OCI-LY3 (cell line): ENCODE results near the gene PRRC2C.

ENCODE experiments used
- H2AFZ ChIP-seq: fragments of 200-600, 300-600 bp; shearing (Covaris generic); 2 replicates; pipeline ENCODE4 v1.6.0; 2014; ENCODE audit warnings: antibody characterized with exemption, low read depth, low read length
- H3K27ac ChIP-seq: fragments of 200-600, 300-600 bp; sonication (generic); 2 replicates; pipeline ENCODE4 v1.5.1; 2014; ENCODE audit warnings: mild to moderate bottlenecking, low read length, moderate library complexity, mixed read lengths
- H3K27me3 ChIP-seq: fragments of 200-600, 300-600 bp; sonication (generic); 2 replicates; pipeline ENCODE4 v1.6.1; 2014; ENCODE audit warnings: low read depth, low read length, mixed read lengths
- H3K36me3 ChIP-seq: fragments of 200-600, 300-600 bp; sonication (generic); replicated peaks from 2 replicates; pipeline ENCODE3; 2014; ENCODE audit warnings: low read depth, low read length, mixed read lengths
- H3K4me1 ChIP-seq: fragments of 300-600, 200-600 bp; sonication (generic); 2 replicates; pipeline ENCODE4 v1.6.1; 2014; ENCODE audit warnings: low read length, mixed read lengths
- H3K4me2 ChIP-seq: fragments of 200-600, 300-600 bp; sonication (generic); 2 replicates; pipeline ENCODE4 v1.6.1; 2014; ENCODE audit warnings: low read length, mixed read lengths
- H3K4me3 ChIP-seq: fragments of 300-600, 200-600 bp; sonication (generic); 2 replicates; pipeline ENCODE4 v1.5.1; 2014; ENCODE audit warnings: antibody characterized with exemption, mild to moderate bottlenecking, low read length, moderate library complexity
- H3K79me2 ChIP-seq: fragments of 300-600, 200-600 bp; shearing (Covaris generic); 2 replicates; pipeline ENCODE4 v1.6.1; 2014; ENCODE audit warnings: mild to moderate bottlenecking, low read length, mixed read lengths
- H3K9ac ChIP-seq: fragments of 300-600, 200-600 bp; shearing (Covaris generic); 2 replicates; pipeline ENCODE4 v1.6.0; 2014; ENCODE audit warnings: mild to moderate bottlenecking, low read length, moderate library complexity
- H3K9me3 ChIP-seq: fragments of 200-600, 300-600 bp; shearing (Covaris generic); 2 replicates; pipeline ENCODE4 v1.6.1; 2014; ENCODE audit warnings: low read length, mixed read lengths; ENCODE audit not compliant: insufficient read depth
- H4K20me1 ChIP-seq: fragments of 200-600, 300-600 bp; sonication (generic); 2 replicates; pipeline ENCODE4 v1.6.1; 2016; ENCODE audit warnings: low read length, mixed read lengths; ENCODE audit not compliant: insufficient read depth
- EZH2phosphoT487 ChIP-seq: fragments of 200-600 bp; shearing (Covaris generic); IDR thresholded peaks from 2 replicates; pipeline ENCODE4 v1.6.1; 2018; ENCODE audit warnings: antibody characterized with exemption, mixed run types, low read depth
- TF ChIP-seq, protein P1 (sequence below): fragments of 200-600, 300-600 bp; sonication (generic); IDR thresholded peaks from 2 replicates; pipeline ENCODE4 v1.5.1; 2014; ENCODE audit warnings: antibody characterized with exemption, low read length, low read depth

Gene PRRC2C

DNA sequence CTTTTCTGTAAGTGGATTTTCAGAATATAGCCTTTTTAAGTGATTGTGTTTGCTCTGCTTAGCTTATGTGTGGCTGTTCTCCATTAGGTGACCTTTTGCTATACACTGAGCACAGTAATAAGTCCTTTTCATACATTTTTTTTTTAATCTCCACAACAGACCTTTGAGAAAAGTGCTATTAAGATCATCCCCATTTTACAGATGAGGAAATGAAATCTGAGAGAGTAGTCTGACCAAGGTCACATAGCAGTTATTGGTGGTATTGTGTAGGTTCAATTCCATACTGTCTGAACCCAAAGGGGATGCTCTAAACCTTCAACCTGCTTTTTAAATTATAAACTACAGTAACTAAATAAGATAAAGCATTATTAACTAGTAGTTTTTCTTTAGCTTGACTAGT is 1.7 kb downstream of the PRRC2C start:
- Histone ChIP-seq H3K27ac (peak overlapping the region; percentile 89), H3K36me3 (peaks cover 42% of the 10 kb centered on the region), H3K4me2 (peak overlapping the region; percentile 96), H4K20me1 (peaks cover 58% of the 10 kb centered on the region), H3K4me1 (peaks cover 37% of the 10 kb centered on the region), H2AFZ (no peak overlapping the region), H3K9me3 (no peaks in the 10 kb centered on the region), H3K4me3 (peak overlapping the region; percentile 87), H3K27me3 (no peaks in the 10 kb centered on the region), H3K79me2 (peaks cover 80% of the 10 kb centered on the region), H3K9ac (peak overlapping the region; percentile 97)
- TF ChIP-seq, protein P1, sequence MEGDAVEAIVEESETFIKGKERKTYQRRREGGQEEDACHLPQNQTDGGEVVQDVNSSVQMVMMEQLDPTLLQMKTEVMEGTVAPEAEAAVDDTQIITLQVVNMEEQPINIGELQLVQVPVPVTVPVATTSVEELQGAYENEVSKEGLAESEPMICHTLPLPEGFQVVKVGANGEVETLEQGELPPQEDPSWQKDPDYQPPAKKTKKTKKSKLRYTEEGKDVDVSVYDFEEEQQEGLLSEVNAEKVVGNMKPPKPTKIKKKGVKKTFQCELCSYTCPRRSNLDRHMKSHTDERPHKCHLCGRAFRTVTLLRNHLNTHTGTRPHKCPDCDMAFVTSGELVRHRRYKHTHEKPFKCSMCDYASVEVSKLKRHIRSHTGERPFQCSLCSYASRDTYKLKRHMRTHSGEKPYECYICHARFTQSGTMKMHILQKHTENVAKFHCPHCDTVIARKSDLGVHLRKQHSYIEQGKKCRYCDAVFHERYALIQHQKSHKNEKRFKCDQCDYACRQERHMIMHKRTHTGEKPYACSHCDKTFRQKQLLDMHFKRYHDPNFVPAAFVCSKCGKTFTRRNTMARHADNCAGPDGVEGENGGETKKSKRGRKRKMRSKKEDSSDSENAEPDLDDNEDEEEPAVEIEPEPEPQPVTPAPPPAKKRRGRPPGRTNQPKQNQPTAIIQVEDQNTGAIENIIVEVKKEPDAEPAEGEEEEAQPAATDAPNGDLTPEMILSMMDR, result no peak
- TF ChIP-seq EZH2phosphoT487, result no peak

DNA sequence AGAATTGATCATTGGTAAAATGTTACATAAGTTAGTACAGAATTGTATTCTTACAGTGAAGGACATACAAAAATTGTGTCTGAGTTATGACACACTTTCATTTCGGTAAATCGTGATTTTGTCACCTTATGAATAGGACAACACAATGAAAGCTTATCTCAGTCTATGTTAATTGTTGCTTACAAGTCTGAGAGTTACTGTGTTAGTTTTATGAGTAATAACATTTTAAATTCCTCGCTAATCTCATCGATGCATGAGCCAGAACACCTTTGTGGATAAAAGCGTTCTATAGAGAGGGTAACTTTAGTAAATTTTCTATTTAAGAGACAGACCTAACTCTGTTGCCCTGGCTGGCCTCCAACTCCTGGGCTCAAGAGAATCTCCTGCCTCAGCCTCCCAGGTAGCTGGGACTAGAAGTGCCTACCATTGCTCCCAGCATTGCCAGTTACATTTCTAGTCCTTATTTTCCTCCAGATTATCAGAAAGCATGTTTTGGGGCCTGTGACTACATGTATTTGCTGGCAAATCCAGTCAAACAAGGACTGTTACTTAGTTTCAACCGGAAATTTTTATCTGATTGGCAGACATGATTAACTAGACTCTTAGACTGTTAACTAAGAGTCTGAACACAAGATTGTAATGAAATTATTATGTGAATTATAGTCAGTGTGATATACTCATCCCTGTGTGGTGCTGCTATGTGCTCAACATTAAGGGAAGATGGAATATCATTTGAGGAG is 3.0 kb downstream of the PRRC2C start:
- Histone ChIP-seq H2AFZ (no peak overlapping the region), H3K4me2 (peak overlapping the region; percentile 96), H3K36me3 (peaks cover 49% of the 10 kb centered on the region), H3K9me3 (no peaks in the 10 kb centered on the region), H3K4me3 (peak overlapping the region; percentile 87; the same call in 1 of the 2 replicates), H3K27me3 (no peaks in the 10 kb centered on the region), H4K20me1 (peaks cover 67% of the 10 kb centered on the region), H3K4me1 (peaks cover 40% of the 10 kb centered on the region), H3K9ac (no peak overlapping the region), H3K79me2 (peaks cover 93% of the 10 kb centered on the region), H3K27ac (no peak overlapping the region)
- no peak for TF ChIP-seq EZH2phosphoT487
- TF ChIP-seq, protein P1, result no peak

DNA sequence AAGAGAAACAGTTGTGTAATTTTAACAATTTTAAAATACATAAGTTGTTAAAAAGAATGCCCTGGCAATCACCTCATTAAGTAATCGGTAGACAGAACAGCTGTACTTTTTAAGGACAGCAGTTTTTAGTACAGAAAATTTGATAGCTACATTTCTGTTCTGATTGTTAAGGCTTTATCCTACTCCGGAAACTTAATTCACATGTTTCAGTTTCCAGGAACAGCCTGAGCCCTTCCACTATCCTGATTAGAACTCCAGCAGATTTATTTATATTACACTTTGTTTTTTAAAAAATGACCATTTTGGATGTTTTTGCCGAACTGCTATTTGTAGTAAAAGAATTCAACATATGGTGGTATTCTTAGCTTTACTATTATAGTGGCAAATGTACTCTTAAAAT is 8.7 kb downstream of the PRRC2C start:
- no peak overlapping the region for H2AFZ ChIP-seq
- no peak overlapping the region for H3K4me2 ChIP-seq
- H4K20me1 ChIP-seq, result peaks cover 93% of the 10 kb centered on the region
- H3K4me1 ChIP-seq, result peaks cover 28% of the 10 kb centered on the region; the same call in 1 of the 2 replicates
- H3K27me3 ChIP-seq, result no peaks in the 10 kb centered on the region
- H3K79me2 ChIP-seq, result peaks cover 100% of the 10 kb centered on the region
- peaks cover 52% of the 10 kb centered on the region for H3K36me3 ChIP-seq
- no peaks in the 10 kb centered on the region for H3K9me3 ChIP-seq
- no peak overlapping the region for H3K9ac ChIP-seq
- H3K4me3 ChIP-seq, result no peak overlapping the region
- TF ChIP-seq EZH2phosphoT487, result no peak
- H3K27ac ChIP-seq, result no peak overlapping the region

GRCh38 chr1:171495444-171495843 is 10.1 kb downstream of the PRRC2C start:
- Histone ChIP-seq H3K9ac (no peak overlapping the region), H3K4me3 (no peak overlapping the region), H3K36me3 (peaks cover 50% of the 10 kb centered on the region), H4K20me1 (peaks cover 93% of the 10 kb centered on the region), H3K27me3 (no peaks in the 10 kb centered on the region), H3K4me1 (peaks cover 29% of the 10 kb centered on the region), H2AFZ (no peak overlapping the region), H3K27ac (no peak overlapping the region), H3K79me2 (peaks cover 100% of the 10 kb centered on the region), H3K4me2 (no peak overlapping the region), H3K9me3 (no peaks in the 10 kb centered on the region)
- no peak for TF ChIP-seq EZH2phosphoT487
- TF ChIP-seq, protein P1, result no peak
